ENCODE measurements around the gene PPM1H.

- TF ChIP-seq CTCF (IDR thresholded peaks at IDR 0.05) (no peak), POLR2AphosphoS5 (IDR thresholded peaks at IDR 0.05; ENCODE audit: insufficient read depth in 1 of 2, low read depth in 1 of 2) (no peak), POLR2A (IDR thresholded peaks at IDR 0.05) (no peak)
These were observed 316.6 kb downstream of the PPM1H start for GRCh38 chr12:62618319-62618718.

Measured in vagina (tissue), 2 donors.